ENCODE data around the gene PRR7.
A peak's percentile ranks its signal among the peaks of the same experiment; 100 is the strongest.

The PRR7 gene

DNA sequence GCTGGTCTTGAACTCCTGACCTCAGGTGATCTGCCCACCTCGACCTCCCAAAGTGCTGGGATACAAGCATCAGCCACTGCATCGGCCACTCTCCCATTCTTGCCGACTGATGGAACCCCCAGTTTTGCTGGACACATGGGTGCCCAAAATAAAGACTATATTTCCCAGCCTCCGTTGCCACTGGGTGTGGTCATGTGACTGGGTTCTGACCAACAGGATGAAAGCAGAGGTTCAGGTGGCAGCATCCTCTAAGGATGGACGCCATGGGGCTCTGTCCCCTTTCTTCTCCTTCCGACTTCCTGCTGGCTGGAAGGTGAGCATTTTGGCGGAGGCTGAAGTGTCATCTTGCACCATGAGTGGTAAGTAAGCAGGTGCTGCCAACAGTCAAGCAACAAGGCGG is 40.5 kb downstream of the PRR7 start:
- DNase-seq = no peak

DNA sequence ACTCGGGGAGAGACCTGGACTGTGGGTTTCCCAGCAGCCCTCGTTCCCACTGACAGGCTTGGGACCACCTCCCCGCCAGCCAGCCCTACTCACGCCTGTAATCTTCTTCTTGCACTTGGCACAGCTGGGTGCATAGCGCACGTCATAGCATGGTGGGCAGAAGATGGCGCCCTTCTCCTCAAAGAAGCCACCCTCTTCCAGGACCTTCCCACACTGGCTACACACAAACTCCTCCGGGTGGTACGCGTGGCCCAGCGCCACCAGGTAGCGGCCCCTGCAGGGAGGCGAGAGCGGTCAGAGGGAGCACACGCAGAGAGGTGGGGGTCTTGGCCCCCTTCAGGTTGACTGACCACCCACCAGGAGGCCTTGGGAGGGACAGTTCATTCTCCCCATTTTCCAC is 41.4 kb downstream of the PRR7 start:
- no peak for DNase-seq

DNA sequence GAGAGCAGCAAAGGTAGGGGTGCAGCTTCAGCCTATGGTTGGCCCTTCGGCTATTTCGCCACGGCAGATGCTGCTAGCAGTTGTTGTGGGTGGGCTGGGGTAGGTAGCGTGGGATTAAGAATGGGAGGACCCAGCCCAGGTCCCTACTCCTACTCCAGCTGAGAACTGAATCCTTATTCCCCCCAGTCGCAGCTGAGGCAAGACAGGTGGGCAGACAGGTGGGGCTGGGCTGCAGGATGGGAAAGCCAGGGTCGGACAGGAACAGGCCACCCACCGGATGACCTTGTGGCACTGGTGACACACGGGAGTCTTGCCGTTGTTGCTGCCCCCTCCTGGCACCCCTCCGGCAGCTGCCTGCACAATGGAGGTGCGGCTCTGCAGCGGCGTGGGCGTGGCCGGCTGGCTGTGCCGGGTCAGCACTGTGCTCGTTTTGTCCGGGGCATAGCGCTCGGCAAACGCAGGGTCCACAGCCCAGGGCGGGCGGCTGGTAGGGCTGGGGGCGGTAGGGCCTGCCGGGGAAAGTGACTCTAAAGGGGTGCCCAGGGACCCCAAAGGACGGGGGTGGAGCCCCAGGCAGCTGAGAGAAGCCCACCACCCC is 42.6 kb downstream of the PRR7 start:
- no peak for DNase-seq

DNA sequence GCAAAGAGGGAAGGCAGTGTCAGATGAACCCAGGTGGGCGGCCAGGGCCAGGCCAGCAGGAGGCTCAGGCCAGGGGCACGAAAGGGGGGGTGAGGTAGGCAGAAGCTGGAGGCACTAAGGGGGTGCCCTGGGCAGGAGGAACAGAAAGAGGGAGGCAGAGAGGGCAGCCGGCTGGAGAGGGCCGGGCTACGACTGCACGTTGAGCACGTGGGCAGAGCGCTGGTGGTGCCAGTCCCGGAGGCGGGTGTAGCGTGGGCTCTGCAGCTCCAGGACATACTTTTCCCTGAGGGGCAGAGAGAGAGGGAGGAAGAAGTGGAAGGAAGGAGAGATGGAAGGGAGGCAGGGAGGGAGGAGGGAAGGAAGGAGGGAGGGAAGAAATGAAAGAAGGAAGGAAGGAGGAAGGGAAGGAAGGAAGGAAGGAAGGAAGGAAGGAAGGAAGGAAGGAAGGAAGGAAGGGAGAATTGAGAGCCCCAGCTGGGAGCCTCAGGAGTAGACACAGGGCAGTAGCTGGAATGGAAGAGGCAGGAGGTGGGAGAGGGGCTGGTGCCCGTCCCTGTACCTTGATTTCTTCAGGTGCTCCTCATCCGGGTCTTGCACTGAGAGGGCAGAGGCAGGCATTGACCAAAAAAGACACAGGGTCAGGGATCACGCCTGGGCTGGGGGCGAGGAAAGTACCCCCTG is 43.8 kb downstream of the PRR7 start:
- no peak for DNase-seq

DNA sequence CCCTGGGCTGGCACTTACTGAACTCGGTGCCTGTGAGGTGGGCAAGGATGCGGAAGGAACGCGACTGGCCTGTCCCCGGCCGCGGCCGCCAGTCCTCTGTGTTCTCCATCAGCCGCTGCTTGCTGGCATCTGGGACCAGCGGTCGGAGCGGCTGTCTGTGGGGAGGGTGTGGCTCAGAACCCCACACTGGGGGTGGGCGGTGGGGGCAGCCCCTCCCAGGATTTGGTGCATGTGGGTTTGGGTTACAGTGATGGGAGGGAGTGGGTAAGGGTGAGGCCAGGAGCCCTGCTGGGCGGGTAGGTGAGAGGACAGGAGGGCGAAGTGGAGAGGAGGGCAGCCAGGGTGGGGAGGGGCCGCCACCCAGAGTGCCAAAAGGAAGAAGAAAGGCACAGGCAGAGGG is 44.4 kb downstream of the PRR7 start:
- no peak for DNase-seq

DNA sequence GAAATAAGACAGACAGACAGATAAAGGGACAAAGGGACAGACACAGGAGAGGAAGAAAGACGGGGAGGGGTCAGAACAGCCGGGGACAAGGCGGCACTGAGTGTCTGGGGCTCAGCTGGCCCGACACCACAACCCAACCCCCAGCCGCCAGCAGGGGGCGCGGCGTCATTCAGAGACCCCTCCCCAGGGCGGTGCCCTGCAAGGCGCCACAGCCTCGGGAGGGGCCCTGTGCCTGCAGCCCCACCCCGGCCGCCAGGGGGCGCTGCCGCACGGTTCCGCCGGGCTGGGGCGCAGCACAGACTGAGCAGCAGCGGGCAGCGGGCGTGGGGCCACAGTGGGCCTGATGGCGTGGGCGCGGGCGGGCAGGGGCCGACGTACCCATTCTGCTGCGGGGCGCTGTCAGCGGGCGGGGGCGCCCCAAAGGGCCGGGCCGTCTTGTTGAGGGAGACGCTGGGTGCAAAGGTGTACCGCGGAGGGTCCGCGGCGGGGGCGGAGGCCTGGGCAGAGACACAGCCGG is 44.9 kb downstream of the PRR7 start:
- no peak for DNase-seq

DNA sequence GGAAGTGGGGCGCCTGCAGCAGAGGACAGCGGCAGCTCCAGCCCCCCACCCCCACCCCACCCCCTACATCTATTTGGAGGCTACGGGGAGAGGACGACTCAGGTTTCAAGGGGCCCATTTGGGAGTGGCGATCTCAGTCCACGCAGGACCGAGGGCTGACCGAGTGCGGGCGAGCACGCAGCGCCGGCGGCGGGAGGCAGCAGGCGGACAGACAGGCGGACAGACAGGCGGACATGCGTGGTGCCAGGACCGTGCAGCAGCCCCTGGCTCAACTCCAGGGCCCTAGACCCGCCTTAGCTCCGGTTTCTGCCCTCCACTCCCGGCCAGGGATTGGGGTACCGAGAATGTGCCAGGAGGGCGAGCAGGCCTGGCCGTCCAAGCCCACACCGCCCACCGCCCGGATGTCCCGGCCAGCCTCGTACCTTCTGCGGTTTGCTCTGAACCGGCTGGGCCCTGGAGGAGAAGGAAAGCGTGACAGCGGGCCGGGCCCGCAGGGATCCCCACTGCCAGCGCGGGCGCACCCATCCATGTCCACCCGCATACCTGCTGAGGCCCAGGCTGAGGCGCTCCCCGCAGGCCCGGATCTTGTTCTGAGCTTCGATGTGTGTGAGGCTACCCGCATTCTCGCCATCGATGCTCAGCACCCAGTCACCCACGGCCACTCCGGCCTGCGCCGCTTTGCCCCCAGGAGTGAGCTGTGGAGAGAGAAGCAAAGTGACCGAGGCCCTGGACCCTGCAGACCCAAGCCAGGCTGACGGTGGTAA is 45.6 kb downstream of the PRR7 start:
- no peak for DNase-seq

DNA sequence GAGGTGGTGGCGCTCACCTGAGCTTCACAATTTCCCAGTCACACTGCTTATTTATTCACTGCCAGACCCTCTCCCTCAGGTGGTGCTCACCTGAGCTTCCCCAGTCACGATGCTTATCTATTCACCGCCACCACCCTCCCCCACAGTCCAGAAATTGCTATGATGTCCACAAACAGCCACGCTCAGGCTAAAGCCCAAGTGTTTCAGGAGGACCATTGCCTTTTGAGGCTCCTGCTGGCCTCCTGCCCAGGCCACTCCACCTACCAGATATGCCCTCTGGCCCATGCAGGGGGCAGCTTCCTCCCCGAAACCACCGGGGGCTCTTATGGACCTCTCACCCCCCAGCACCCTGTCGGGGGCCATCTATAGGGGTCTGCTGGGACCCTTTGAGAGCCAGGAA is 46.2 kb downstream of the PRR7 start:
- no peak for DNase-seq

DNA sequence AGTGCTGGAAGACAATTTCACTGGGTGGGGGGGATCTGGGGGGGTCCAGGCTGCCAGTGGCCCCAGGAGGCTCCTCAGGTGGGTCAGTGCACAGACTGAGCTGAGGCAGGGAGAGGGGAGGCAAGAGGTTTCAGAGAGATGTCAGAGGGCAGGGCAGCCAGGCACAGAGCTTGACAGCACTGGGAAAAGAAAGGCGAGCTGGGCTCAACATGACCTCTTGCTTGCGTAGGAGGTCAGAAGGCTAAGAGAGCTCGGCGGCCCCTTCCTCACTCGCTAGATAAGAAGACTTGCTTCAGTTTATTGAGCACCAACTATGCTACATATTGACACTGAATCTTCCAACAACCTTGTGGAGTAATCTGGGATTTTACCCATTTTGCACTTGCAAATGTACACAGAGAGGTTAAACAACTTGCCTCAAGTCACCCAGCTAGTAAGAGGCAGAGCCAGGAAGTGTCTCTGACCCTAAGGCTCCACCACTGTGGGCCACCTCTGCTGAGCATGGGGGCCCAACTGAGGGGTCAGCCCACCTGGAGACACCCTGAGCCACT is 47.3 kb downstream of the PRR7 start:
- DNase-seq = no peak

DNA sequence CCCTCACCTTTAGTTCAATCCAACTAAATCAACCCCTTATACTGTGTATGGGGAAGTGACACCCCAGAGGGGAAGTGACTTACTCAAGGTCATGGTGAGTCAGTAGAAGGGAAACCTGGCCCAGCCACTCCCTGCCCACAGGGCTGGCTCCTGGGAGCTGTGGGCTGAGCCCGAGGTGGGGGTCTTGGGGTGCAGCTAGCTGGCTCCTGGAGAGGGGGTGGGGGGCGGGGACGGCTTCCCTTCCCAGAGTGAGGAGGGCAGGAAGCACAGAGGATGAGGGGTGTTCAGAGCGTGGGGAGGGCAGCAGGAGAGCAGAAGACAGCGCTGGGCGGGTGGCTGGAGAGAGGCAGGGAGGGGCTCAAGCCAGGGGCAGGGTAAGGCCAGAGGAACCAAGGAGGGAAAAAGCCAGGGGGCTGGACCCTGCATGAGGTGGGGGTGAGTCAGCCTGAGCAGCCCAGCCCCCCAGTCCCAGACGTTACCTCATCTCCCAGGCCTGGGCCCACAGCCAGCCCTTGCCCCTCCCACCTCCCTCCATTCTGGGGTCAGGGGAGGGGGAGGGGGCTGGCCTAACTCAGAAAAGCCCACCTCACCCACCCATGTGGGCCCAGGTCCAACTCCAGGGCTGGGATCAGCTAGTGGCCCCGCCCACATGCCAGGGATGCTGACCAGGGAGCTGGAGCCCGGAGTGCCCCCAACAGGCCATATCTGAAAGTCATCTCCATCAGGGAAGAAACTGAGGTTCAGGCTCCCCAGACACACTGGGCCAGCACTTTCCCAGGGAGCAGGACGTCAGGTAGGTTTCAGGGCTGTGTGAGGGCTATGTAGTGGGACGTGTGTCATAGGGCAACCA is 48.0 kb downstream of the PRR7 start:
- no peak for DNase-seq

DNA sequence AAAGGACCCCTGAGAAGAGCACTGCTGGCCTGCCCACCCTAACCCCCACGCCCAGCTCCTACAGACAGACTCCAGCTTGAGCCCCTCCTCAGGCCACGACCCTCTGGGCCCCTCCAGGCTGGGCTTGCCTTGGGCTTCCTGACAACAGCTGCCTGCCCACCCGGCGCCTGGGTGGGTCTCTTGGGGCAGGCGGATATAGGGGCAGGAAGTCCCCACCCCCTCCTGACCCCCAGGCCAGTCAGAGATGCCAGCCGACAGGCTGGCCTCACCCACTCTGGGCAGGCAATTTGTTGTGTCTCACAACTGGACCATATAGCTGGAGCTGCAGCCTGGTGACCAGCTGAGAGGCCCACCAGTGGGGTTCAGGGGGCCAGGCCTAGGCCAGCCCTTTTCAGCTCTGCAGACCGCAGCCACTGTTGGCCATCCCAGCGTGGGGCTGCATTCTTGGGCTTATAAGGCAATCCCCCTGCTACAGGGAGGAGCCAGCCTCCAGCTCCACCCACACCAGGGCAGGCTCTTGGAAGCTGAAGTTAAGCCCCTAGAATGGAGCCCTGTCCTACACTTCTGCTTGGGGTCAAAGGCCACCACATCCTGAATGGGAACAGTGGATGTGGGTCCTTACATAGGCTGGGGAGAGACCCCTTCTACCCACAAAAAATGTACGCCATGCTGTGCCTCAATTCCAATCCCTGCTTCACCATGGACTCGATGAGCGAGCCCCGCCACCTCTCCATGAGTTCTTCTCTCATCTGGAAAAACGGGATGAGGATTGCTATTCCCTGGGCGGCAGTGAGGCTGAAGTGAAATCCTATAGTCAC is 48.8 kb downstream of the PRR7 start:
- DNase-seq = no peak

DNA sequence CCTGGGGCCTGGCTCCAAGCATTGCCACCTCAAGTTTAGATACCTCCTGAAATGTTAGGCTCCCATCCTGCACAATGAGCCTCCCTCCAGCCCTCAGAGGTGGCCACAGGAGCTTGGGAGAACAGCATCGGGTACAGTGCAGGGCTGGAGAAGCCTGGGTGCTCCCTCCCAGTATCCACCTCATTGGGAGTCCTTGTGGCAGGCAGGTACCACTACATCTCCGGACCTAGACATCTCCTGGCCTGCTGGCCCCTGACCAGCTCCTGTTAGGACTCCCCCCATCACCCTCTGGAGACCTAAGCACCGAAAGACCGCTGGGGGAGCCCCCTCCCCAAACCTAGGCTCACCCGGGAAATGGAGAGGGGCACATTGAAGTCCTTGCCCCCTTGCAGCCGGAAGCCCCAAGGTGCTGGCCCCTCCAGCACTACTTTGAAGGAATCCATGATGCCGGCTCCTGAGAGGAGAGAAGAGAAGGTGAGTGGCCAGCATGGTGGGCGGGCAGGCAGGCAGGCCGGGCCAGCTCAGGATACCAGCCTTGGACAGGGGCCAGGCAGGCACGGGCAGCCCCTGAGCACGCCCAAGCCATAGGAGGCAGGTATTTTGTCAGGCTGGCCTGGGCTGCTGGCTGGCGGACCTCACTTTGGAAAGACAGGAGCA is 49.6 kb downstream of the PRR7 start:
- DNase-seq = no peak

DNA sequence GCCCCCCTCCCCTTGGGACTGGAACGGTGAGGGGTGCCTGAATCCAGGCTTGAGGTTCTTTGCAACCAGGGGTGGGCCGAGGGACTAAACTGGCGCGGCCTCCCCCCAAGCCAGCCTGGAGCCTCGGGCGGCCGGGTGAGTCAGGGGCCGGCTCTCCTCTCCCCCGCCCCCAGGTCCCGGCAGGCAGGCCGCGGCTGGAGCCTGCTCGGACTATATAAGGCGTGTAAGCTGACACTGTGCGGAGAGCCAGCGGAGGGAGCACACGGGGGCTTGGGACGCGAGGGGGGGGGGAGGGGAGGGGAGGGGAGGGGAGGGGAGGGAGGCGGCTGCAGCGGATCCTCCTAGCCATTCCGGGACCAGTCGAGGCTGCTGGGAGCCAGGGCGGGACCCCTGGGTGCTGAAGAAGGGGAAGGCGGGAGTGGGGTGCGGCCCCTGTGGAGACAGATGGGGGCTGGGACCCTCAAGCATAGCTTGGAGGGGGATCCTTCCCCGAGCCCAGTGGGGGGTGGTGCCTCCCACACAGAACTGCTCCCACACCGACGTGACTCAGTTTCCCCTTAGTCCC is 50.2 kb downstream of the PRR7 start:
- no peak for DNase-seq

DNA sequence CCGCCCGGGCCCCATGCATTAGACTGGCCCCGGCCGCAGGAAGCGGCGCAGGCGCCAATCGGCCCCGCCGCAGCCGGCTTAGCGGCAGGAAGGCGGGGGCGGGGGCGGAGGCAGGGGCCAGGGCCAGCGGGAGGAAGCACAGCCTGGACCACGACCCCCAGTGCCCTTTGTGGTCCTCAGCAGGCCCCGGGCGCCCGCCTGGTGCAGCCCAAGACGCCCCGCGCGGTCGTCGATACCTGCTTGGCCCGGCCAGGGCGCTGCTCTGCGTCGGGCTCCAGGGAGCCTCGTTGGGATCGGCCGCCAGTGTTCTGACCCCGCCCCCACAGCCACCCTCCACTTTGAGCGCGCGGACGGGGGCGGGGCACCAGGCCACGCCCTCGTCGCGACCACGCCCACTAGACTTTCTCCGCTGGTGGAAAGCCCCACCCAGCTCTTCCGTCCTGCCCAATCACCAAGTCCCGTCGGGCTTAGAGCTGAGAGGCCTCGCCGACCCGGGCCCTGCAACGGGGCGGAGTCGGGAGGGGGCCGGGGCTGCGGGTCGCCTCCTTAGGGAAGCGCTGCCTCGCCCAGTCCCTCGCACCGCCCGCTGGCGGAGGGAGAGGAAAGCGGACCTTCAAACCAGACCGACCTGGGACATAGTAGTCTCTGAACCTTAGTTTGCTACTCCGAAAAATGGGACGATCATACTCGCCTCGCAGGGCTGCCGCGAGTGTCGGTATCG is 50.8 kb downstream of the PRR7 start, which contains the start of gene PDLIM7:
Gene PDLIM7 (minus strand): TSS at position 313 of the 721 bp plus-strand sequence. CDS start 1,092 bp downstream, outside the sequence.
- DNase-seq = peak; percentile 90

DNA sequence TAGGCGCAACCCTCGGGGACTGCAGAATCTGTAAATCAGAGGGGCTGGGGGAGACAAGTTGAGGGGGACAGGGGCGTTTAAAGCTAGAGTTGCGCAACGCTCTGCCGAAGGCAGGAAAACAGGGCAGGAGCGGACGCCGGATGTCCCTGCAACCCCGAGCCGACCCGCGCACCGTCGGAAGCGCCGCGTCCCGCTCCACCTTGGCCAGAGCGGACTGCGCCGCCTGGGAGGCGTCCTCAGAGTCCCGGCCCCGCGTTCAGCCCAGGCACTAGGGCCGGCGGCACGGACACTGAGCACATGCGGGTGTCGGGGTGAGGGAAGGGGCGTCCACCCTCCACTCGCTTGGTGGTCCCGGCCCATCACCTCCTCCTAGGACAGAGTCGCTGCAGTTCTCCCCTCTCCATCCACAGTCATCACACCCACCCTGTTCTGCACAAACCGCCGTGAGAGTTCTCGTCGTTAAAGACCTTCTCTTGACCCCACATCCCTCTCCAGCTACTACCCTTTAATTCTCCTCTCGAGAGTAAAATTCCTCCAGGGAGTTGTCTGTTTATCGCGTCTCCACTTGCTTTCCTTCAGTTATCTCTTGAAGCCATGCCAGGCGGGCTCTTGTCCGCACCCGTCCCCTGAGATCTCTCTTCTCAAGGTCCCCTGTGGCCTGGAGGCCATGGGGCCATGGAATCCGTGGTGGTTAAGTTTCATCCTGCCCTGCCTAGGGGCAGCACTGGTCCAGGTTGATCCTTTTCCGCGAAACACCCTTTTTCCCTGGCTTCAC is 51.6 kb downstream of the PRR7 start:
- DNase-seq = no peak

DNA sequence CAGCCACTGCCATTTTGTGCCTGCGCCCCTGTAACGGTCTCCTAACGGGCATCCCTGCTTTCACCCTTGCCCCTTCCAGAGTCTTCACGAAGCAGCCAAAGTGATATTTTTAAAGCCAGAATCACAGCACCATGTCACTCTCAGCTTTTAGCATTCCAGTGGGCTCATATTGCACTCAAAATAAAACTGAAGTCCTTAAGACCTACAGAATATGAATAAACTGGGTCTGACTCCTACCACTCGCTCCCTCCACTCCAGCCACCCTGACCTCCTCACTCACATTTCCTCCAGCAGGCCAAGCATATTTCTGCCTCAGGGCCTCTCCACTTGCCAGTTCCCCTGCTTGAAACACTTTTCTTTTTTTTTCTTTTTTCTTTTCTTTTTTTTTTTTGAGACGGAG is 53.2 kb downstream of the PRR7 start:
- no peak for DNase-seq

DNA sequence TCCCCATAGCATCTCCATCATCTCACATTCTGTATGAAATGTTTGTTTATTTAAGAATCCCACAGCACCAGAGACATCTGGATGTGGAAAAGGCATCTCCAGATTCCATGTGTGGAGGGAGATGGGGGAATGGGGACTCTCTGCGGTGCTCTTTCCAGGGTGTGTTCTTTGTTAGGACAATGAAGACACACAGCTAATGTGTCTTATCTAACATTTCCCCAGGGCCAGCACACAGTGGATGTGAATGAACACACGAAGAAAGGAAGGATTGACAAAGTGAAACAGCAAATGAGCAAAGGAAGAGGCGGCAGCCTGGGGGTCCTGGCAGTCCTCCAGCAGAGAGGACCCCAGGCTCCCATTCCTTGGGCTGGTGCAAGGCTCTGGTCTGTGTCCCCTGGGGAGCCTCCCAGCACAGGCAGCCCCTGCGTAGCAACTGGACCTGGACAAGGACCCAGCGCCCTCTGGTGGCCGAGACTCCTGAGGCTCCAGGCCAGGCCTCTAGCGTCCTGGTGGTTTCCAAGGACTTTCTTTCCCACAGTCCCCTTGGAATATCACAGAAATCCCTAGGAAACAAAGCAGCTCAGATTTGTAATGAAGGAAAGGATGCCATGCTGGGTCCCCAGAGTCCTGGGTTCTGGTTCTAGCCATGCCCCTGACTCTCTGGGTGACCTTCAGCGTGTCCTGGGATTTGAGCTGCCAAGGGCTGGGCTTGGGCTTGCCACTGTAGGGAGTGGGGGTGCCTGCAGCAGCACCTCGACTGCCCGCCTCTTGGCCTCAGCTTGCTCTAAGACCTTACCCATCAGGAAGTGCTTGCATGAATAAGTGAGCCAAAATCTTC is 54.3 kb downstream of the PRR7 start:
- peak; percentile 76 for DNase-seq
